HG02588 (cell line): ENCODE results near the gene CEP128.

Experiments
- ATAC-seq: cut with Tn5 transposase; IDR thresholded peaks from one replicate; pipeline ENCODE4 v1.9.1; 2021; ENCODE audit warnings: mild to moderate bottlenecking, moderate library complexity; ENCODE audit not compliant: unreplicated experiment

The CEP128 gene

DNA sequence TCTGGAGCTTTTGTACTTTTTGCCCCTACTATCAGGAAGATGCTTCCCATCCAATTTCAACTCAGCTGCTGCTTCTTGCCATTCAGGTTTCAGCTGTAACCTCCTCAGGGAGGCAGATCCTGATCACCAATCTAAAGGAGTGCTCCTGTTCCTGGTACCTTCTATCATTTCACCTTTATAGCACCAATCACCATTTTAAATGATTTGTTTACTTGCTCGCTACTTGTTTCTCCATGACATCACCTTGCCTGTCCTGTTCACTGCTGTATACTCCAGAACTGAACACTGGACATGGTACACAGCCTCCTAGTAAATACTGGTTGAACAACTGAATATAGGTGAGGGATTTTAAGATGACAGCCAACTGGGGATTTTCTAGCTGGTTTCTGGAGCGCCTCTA lies 443.0 kb downstream of the CEP128 start:
- ATAC-seq = no peak

DNA sequence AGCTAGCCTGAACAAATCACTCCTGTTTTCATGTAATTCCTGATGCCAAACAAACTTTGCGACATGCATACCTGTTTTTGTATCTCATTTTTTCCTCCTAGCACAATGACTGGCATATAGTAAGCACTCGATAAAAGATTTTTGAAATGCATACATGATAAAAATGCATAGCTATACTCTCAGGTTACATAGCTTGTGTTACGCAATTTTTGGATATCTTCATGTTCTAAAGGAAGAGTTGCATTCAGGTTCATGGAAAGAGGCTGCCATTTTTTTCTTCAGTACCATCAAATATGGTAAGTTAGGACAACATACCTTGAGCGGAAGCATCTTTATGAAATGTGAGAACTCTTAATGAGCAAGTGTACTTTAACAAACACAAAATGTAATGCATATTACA lies 445.4 kb downstream of the CEP128 start:
- no peak for ATAC-seq

DNA sequence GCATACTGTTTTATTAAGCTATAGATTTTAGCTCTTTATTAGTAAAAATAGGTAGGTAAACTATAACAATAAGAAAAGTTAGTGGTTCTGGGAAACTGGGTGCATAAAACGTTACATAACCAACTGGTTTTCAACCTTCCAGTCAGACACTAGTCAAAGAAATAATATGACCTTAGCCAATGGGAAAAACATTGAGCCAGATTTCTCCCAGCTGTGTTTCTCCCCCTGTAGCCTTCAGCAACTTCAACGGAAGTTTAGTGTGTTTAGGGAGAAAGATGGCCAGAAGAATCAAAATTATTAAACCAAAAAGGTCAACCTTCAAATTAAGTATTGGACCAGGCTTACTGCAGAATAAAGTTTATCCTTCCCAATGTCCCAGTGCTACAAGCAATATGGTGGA lies 446.8 kb downstream of the CEP128 start:
- no peak for ATAC-seq

DNA sequence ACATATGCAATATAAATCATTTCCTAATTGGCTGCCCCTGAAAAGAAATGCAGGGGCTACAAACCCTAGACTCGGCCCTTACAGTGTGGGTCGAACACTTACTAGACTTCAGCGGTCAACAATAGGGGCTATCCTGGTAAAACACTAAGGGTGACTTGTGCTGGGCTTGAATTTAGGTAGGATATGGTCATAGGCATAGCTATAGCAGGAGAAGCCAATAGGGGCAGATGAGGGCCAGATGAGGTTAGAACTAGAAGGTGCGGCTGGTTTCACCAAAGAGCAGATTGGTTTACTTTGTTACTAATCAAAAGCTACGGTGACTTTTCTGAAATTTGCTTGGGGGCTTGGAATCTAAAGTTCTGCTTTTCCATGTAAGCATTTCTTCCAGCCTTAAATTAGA lies 447.9 kb downstream of the CEP128 start:
- ATAC-seq = no peak

DNA sequence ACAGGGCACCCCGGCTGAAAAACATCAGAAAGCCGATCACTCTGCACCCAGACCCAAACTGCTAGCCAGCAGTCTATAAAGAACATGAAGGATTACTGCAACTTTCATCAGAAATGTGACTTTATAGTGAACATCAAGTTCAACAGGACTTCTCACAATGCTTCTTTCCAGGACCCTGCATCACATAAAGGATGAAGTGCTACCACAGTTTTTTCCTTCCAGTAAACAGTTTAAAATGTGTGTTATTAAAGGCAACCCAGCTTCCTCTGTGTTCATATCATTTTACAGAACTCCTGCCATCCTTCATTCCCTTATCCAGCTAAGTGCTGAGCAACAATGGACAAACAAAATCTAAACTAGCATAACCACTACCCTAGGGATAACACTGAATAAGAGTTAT lies 449.9 kb downstream of the CEP128 start:
- no peak for ATAC-seq

DNA sequence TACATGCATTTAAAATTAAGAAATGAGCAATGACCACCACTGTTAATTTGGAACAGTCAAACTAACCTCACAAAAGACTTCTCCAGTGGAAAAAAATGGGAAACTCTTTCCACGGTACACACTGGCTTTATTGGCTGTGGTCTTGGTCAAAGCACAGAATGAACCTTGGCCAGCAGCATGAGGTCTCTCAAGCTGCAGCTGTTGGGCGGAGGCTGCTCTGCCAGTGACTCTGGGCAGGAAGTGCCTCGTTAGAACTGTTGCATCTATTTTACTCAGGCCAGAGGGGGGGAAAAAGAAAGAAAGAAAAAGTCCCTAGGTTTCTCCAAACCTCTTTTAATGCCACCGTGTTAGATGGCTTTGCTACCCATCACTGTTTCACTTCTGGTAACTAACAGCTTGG lies 450.4 kb downstream of the CEP128 start:
- ATAC-seq = peak; percentile 82

DNA sequence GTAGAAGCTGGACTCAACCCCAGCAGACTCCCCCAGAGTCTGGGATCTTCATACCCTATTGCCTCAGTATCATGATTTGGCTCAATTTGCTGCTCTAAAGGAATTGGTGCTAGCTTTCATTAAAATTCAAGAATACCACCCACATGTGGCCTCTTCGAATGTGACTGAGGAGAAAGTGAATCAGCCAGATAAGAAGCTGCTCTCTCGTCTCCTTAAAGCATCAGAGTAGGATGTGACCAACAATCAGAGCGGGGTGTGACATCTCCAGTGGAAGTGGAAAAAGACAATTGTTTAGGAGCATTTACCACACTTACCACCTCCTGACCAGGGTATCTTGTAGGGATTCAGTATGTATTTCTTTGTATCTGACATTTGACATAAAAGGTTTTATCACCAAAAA lies 452.0 kb downstream of the CEP128 start:
- ATAC-seq = no peak

DNA sequence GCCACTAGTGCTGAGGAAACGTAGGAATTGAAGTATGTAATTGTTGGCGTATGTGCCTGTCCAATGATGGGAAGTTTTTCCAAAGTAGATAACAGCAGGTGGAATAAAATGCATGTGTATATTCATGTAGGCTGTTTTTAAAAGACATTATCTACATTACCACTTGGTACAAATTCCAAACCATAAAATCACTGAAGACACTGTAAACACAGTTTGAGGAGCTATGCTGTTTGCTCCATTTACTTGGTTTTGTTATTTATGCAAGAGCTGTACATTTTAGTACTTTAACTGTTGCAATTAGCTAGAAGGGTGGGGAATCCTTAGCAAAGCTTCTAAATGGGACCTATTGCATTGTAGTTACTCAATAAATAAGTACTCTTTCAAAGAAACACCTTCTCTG lies 455.8 kb downstream of the CEP128 start:
- no peak for ATAC-seq

DNA sequence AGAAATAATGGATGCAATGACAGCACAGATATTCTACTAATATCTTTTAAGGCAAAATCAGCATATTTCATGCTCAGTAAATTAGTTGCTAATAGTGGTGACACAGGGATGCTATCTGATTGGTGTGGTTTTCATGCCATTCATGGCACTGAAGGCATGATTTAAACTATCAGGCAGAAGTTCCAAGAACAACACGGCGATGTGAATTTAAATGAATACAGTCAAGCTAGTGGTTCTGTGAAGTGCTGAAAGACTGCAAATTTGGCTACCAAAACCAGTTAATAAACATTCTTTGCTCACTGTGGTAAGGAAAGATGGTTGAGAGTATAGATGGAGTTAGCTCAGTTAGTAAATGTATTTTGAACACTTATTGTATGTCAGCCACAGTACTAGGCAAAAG lies 458.2 kb downstream of the CEP128 start:
- no peak for ATAC-seq

DNA sequence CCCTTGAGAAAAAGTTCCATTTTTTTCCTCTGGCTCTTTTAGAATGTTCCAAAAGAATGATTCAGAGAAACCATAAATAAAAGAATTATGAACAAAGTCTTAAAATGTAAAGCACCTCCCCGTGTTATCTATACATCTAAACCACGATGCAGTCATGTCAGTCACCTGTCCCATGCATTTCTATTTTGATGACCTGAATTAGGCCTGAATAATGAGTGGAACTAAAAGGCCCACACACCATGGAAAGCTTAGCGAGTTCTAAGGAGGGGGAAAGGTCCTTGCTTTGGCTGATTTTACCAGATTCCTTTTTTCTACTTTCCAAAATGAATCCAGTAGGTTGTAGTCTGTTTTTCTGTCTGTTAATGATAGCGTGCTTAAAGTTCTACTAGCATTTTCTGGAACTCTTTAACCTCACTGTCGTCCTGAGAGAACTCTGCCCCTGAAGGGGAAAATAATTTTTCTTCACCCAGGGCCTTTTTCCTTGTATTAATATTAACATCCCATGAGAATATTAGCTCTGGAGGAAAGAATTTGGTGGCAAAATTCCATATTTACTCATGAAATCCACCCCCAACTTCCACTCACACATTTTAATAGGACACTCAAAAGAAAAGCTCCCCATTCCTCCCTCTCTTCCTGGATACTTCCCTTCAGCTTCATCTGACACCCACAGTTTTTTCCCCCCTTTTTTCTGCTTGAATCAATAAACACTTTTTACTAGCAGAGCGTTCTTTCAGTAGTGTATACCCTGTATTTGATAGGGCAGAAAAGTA lies 464.0 kb downstream of the CEP128 start:
- ATAC-seq = no peak

DNA sequence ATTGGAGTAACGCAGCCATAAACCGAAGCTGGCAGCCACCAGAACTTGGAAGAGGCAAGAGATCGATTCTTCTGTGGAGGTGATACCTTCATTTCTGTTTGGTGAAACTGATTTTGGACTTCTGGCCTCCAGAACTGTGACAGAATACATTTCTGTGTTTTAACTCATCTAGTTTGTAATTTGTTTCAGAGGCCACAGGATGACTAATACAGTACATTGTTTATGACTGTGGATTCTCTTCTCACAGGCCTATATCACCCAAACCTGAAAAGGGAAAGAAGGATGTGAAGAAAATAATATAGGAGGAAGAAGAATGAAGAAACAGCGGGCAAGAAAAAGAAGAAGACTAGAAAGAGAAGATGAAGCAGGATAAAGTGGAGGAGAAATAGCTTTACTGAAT lies 466.5 kb downstream of the CEP128 start:
- no peak for ATAC-seq

DNA sequence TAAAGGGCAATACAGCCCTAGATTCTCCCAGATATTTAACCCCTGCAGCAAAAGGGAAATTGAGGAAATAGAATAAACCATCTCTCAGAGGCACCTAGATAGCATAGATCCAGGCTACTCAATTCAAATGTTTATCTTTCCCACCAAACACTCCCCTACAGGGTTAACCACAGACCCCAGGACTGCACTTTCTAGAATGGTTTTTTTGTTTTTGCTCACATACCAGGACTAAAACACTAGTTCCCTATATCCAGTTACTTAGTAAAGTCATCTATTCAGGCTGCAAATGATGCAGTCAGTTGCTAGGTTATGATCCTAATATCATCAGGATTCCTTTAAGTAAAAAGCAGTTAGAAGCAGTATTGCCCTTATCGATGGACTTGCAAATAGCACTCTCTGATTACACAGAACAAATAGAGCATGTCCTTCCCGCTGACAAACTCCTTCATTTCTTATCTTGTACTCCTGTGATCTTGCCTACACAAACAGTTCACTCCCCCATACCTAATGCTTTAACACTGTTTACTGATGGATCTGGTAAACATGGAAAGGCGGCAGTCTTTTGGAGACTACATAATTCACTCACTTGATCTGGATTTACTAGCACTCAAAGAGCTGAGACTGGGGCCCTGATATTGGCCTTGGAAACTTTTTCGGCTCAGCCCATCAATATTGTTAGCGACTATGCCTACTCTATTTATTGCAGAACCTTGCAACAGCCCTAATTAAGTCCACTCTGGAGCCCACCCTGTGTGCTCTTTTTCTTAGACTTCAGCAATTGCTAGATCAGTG lies 473.0 kb downstream of the CEP128 start:
- ATAC-seq = no peak

DNA sequence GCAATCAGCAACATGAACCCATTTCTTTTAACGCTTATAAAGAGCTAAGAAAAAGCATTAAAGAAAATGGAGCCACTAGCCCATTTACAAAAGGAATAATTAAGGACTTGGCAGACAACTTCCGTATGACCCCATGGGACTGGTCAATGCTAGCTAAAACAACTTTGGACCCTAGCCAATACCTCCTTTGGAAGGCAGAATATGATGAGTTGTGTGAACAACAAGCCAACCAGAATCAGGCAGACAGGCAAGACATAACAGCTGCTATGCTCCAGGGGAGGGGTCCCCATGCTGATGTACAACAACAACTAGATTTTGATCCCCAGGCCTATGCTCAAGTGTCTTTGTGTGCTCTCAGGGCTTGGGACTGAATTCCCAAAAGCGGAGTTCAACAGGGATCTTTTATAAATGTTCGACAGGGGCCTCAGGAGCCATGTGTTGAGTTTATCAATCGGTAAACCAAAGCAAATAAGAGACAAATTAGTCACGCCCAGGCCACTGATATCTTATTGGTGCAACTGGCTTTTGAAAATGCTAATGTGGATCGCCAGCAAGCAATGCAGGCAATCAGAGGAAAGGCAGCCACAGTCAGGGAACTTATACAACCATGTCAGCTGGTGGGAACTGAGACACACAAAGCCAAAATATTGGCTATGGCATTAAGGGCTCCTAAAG lies 475.9 kb downstream of the CEP128 start:
- ATAC-seq = no peak

DNA sequence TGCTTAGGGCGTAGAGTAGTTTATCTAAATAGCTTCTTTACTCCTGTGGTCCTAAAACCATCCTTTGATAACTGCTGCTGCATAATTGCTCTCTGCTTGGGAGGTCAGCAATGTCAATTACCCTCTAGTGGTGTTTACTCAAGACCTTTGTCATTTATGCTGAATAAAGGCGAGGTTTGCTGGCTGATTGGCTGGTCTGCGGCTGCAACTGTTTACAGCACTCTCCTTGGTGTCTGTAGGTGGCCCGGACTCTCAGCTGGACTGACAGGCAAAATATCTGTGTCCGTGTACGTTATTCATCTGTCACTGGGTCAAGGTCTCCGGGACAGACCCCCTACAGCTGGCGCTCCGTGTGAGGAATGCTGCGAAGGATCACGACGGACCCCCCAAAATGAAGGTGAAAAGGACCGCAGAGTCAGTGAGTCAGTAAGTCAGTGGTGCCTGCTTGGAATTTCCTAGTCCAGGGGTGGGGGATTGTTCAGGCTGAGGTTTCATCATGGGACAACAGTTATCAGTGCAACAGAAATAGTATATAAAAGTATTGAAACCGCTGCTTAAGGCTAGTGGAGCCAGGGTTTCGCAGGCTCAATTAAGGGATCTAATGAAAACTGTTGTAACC lies 476.9 kb downstream of the CEP128 start:
- no peak for ATAC-seq

DNA sequence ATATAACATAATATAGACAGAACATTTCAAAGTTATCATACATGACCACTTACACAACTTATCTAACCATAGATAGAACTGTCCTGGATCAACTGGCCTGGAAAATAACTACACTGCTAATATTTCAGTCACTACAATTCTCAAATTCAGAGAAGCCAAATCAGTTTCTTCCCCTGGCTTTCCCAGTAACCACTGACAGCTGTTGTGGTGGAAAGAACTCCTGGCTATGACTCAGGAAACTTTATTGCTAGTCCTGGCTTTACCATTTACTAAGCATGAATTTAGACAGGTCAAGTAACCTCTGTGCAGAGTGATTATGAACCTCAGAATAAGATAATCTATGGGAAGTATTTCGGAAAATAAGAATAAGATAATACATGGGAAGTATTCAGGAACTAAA lies 485.3 kb downstream of the CEP128 start:
- ATAC-seq = no peak

DNA sequence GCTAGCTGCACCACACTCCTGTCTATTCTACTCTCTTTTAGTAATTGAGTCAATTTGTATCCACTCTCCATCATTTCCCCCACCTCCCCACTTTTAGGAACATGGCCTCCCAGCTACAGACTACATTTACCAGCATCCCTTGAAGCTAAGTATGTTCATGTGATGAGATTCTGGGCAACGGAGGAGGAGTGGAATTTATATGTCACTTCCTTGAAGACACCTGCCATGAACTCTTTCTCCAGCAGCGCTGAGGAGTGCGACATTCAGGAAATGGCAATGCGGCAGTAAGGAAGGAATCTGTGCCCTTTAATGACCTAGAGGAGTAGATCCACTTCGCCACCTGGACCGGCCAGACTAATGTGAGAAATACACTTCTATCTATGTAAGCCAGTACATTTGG lies 486.5 kb downstream of the CEP128 start:
- no peak for ATAC-seq

DNA sequence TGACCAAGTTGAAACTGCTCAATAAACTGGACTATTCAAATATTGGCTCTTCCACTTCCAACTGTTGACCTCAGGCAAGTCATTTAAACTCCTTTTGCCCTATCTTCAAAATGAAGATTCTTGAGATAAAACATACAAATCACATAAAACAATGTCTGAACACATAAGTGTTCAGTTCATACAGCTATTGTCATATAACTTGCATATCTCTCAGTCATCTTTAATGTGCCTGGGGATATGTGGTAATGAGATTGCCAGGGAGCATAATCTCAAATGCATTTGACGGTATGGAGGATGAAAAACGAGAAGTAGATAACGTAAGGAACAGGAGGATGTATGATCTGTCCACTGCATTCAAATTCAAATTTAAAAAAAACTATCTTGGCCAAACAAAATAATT lies 493.3 kb downstream of the CEP128 start:
- ATAC-seq = no peak

DNA sequence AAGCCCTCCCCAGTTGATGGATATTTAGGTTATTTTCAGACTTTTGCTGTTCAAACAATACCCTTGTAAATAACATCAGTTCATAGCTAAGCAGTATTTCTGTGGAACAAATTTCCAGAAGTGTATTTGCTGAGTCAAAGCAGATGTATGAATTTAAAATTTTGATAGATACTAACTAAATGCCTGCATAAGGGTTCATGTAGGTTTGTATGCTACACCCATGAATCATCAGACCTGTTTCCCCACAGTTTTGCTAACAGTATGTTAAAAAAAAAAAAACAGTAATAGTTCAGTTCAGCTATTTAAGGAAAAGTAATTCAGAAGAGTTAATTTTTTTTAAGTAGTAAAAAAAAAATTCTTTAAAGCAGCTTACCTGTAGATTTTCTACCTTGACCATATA lies 494.1 kb downstream of the CEP128 start:
- ATAC-seq = no peak
